GM19372 (cell line): ENCODE results near the gene PPP1R13B.

Experiments
- ATAC-seq: cut with Tn5 transposase; IDR thresholded peaks from one replicate; pipeline ENCODE4 v1.9.1; 2021; ENCODE audit warnings: mild to moderate bottlenecking, low read depth, moderate library complexity; ENCODE audit not compliant: unreplicated experiment

Gene PPP1R13B

DNA sequence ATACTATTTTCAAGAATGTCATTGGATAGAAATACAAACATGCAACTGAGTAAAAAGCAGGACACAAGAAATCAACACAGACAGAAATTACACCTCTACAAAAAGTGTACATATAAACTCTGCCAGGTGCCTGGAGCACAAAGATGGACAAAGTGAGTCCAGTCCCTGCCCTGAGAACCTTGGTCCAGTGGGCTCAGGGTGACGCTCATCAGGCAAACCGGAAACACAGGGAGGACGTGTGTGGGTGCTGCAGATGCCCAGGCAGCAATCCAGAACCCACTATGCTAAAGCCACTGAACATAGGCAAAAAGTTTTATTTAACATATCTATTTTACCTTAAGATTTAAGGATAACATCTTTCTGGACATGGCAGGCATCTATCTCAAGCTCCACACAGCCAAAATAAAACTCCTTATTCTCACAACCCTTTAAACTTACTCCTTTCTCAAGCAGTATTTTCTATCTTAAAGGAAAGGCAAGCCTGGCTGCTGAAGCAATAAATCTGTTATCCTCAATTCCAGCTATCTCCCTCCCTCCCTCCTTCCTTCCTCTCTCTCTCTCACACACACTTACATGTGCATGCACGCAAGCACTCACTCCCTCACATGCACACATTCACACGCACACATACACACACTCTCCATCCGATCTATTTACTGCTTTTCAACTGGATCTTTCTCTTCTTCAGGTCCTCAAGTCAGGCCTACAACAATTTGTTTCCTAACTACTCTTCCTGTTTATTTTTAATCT, 10.2 kb downstream of the PPP1R13B start:
- ATAC-seq: no peak

DNA sequence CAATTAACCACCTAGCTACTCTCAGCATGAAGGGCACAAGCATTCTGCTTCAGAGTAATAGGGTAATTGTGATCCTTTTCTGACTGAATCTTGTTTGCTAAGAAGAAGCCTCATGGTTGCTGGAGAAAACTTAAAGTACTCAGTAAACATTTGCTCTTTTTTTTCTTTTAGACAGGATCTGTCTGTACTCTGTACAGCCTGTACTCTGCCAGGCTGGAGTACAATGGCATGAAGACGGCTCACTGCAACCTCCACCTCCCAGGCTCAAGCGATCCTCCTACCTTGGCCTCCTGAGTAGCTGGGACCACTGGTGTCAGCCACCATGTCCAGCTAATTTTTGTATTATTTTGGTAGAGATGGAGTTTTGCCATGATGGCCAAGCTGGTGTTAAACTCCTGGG, 12.4 kb downstream of the PPP1R13B start:
- ATAC-seq: no peak

DNA sequence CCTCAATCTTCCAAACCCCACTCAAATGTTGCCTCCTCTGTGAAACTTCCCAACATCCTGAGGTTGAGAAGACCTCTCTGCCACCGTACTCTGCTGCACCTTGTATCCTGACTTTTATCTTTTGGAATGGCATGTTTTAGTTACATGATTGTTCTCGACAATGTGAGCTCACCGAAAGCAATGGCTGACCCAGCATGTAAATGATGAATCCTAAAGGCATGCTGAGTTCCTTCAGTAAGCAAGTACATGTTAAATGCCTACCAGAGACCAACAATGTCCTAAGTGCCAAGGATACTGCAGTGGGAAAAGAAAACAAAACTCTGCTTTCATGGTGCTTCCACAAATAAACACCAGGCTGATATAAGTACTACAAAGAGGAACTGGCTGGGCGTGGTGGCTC, 13.7 kb downstream of the PPP1R13B start:
- no peak for ATAC-seq

- no peak for ATAC-seq
Measured at GRCh38 chr14:103832046-103832445, 15.3 kb downstream of the PPP1R13B start.

- ATAC-seq: no peak
Measured at GRCh38 chr14:103830511-103831270, 16.7 kb downstream of the PPP1R13B start.

DNA sequence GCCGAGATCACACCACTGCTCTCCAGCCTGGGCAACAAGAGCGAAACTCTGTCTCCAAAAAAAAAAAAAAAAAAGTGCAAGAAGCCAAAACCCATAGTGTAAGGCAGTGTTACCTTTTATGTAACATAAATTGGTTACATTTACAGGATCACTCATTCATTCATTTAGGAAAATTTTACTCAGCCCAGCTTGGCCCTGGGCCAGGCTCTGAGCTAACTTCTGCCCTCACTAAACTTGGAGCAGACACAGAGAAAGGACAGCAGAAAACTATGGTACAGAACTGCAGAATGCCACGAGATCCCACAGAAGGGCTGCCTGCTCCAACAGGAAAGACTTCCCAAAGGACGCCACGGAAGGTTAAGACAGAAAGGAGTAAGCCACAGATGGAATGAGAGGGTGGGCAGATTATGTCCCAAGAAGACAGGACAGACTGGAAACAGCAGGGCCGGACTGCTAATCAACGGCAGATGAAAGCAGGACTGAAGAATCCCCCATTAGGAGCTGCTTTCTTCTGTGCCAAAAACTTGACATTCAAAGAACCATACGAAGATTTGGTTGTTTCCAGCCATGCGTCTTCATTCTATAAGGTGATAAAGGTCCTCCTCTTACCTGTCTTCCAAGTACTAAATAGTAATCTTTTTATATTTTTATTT, 18.9 kb downstream of the PPP1R13B start:
- no peak for ATAC-seq

GRCh38 chr14:103825101-103825500, 22.3 kb downstream of the PPP1R13B start:
- no peak for ATAC-seq

- no peak for ATAC-seq
Measured at GRCh38 chr14:103820908-103821307, 26.5 kb downstream of the PPP1R13B start.

DNA sequence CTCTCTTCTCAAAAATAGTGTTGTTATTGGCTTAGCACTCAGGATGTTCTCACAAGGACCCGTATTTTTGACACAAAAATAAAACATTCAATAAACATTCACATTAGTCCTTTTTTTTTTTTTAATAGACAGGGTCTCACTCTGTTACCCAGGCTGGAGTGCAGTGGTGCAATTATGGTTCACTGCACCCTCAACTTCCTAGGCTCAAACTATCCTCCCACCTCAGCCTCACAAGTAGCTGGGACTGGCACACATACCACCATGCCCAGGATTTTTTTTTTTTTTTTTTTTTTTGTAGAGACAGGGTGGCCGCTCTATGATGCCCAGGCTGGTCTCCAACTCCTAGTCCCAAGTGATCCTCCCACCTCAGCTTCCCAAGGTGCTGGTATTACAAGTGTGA, 27.0 kb downstream of the PPP1R13B start:
- no peak for ATAC-seq

DNA sequence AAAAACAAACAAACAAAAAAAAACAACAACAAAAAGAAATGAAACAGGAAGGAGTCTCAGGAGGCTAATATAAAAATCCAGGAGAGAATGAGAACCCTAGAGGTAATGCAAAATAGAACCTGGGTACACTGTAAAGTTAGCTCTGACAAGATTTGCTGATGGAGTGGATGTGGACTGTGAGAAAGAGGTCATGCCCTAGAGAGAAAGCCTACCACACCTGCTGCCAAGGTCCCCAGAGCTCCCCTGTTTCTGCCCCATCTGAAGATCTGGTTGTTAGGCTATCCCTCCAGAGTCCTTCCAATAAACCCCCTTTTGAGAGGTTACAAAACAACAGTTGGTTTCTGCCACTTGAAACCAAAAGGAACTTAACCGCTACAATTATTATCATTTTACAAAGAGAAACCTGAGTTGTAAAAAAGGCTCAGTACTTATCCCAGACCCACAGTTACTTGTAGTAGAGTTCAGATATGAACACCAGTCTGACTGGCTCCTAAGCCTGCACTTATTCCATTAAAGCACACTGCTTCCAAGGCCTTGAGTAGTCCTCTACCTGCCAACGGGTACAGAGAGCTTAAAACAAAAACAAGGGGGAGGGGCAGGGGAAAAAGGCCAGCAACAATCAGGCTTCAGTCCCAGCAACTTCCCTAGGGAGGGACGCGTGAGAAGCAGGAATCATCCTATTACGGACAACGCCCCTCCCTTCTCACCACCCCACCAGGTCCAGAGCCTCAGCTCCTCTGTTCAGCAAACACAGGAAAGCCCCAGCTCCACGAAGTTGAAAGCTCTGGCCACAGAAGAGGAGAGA, 27.7 kb downstream of the PPP1R13B start:
- no peak for ATAC-seq

GRCh38 chr14:103818870-103819269, 28.5 kb downstream of the PPP1R13B start:
- ATAC-seq: no peak

- ATAC-seq: no peak
Measured at GRCh38 chr14:103818422-103818821, 29.0 kb downstream of the PPP1R13B start.

- no peak for ATAC-seq
Measured at GRCh38 chr14:103817595-103817994, 29.8 kb downstream of the PPP1R13B start.

GRCh38 chr14:103816991-103817390, 30.4 kb downstream of the PPP1R13B start:
- no peak for ATAC-seq

GRCh38 chr14:103815253-103815652, 32.1 kb downstream of the PPP1R13B start:
- ATAC-seq: no peak

GRCh38 chr14:103811189-103811588, 36.2 kb downstream of the PPP1R13B start:
- no peak for ATAC-seq

DNA sequence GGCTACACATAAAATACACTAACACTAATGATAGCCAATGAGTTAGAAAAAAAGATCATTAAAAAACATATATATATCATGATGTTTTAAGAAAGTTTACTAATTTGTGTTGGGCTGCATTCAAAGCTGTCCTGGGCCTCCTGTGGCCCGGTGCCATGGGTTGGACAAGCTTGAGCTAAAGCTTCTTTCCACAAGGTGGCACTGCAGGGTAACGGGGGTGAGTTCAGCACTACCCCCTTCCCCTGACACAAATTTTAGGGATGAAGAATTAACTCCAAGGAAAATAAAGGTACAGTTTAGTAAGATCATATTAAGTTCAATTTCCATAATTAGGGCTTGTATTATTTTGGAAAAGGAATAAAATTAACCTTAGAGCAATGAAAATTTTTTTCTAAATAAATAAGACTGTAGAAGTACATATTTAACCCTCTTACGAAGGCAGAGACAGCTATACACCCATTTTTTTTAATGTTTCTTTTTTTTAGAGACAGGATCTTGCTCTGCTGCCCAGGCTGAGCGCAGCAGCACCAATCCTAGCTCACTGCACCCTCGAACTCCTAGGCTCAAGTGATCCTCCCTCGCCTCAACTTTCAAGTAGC, 38.9 kb downstream of the PPP1R13B start:
- no peak for ATAC-seq

DNA sequence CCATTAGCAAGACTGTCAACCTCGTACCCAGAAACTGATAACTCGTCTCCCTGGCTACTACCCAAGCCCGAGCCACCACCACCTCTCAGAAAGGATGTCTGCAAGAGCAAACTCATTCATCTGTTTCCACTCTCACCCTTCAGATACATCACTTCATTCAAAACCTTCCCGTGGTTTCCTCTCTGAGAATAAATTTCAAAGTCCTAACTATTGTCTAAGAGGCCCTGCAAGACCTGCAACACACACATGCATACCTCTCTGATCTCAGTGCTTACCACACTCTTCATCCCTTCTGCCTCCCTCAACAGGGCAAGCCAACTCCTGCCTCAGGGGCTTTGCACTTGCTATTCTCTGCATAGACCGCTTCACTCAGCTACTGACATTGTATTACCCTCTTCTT, 40.6 kb downstream of the PPP1R13B start:
- no peak for ATAC-seq

- ATAC-seq: no peak
Measured at GRCh38 chr14:103805708-103806107, 41.7 kb downstream of the PPP1R13B start.

GRCh38 chr14:103803661-103804060, 43.7 kb downstream of the PPP1R13B start:
- no peak for ATAC-seq
